Rectal smooth muscle tissue (tissue), 1 donor: ENCODE data around the gene NAA10.

Source experiments
- H3K27ac ChIP-seq: one replicate; pipeline ENCODE4 v1.7.0; 2013; ENCODE audit warnings: low read depth, low read length, inconsistent platforms
- H3K27me3 ChIP-seq: one replicate; pipeline ENCODE4 v1.7.0; 2013; ENCODE audit warnings: low read length; ENCODE audit not compliant: control insufficient read depth, insufficient read depth
- H3K36me3 ChIP-seq: one replicate; pipeline ENCODE4 v1.7.0; 2013; ENCODE audit warnings: low read length; ENCODE audit not compliant: control insufficient read depth, insufficient read depth
- H3K4me1 ChIP-seq: one replicate; pipeline ENCODE4 v1.7.0; 2013; ENCODE audit warnings: low read length; ENCODE audit not compliant: control insufficient read depth, insufficient read depth
- H3K4me3 ChIP-seq: one replicate; pipeline ENCODE4 v1.7.0; 2013; ENCODE audit warnings: low read length
- H3K9ac ChIP-seq: one replicate; pipeline ENCODE4 v1.7.0; 2013; ENCODE audit warnings: low read length

Gene NAA10

DNA sequence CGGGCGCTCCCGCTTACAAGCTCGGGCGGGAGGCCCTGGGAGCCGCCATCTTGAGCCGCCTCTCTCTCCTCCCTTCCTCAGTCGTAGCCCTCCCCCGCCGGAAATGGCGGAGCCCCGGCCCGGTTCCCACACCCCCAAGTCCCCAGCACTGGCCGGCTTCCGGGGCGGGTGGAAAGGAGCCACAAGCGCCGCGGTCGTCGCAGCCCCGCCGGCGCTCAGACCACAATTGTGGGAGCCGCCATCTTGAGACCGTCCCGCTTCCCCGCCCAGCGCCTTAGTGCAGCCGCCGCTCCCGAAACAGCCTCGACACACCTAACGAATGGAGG, 36.2 kb upstream of the NAA10 start:
- H3K4me1 ChIP-seq = peaks cover 17% of the 10 kb centered on the region
- peak overlapping the region; percentile 91 for H3K4me3 ChIP-seq
- H3K9ac ChIP-seq = peak overlapping the region; percentile 85
- H3K27me3 ChIP-seq = no peaks in the 10 kb centered on the region
- peak overlapping the region; percentile 98 for H3K27ac ChIP-seq
- H3K36me3 ChIP-seq = no peaks in the 10 kb centered on the region

DNA sequence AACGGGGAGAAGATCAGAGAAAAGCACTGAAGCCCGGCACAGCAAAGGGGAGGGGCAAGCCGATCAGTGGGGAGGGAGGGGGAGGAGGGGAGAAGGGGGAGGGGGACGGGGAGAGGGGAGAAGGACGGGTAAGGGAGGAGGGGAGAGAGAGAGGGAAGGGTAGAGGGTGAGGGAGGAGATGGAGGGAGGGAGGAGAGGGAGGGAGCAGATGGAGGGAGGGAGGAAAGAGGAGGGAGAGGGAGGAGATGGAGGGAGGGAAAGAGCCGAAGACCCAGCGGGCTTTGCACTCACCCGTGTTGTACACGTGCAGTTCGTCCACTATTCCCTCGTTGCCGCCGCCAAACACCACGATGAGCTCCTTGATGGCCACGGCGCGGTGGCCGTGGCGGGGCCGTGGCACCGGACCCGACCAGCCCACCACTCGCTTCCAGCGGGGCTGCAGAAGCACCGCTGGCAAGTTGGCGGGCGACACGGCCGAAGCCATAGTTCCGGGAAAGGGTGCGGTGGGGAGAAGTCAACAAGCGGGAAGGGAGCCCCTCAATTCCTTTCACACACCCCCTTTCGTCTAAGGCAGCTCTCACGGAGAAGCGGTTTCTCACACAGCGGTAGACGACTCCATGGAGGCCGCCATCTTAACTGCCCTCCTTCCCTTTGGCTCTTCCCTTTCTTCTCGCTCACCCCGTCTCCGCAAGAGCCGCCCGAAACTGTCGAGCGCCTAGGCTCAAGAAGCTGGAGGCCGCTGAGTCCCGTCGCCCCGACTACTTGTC, 35.7 kb upstream of the NAA10 start:
- peak overlapping the region; percentile 98 for H3K27ac ChIP-seq
- H3K4me1 ChIP-seq = peaks cover 17% of the 10 kb centered on the region
- no peaks in the 10 kb centered on the region for H3K27me3 ChIP-seq
- H3K9ac ChIP-seq = peak overlapping the region; percentile 49
- no peaks in the 10 kb centered on the region for H3K36me3 ChIP-seq
- H3K4me3 ChIP-seq = peak overlapping the region; percentile 91

DNA sequence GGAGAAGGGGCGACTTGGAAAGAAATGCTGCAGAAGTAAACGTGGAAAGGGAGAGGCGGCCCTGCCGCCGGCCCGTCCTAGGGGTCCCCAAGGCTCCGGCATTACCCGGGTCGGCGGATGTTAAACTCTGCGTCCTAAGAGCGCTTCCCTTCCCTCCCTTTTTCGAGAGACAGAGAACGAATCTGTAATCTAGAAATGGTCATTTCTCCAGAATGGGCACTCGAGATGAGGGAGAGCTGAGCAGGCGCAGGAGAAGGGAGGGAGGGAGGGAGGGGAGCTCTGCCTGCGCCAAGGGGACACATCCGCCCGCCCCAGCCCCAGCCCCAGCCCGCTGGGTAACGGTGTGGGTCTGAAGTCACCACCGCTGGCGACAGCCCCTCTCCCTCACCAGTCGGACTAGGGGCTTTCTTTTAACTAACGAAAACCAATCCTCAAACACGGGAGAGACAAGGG, 35.1 kb upstream of the NAA10 start:
- H3K27ac ChIP-seq = peak overlapping the region; percentile 75
- peaks cover 17% of the 10 kb centered on the region for H3K4me1 ChIP-seq
- no peak overlapping the region for H3K9ac ChIP-seq
- no peaks in the 10 kb centered on the region for H3K27me3 ChIP-seq
- peak overlapping the region; percentile 58 for H3K4me3 ChIP-seq
- no peaks in the 10 kb centered on the region for H3K36me3 ChIP-seq

DNA sequence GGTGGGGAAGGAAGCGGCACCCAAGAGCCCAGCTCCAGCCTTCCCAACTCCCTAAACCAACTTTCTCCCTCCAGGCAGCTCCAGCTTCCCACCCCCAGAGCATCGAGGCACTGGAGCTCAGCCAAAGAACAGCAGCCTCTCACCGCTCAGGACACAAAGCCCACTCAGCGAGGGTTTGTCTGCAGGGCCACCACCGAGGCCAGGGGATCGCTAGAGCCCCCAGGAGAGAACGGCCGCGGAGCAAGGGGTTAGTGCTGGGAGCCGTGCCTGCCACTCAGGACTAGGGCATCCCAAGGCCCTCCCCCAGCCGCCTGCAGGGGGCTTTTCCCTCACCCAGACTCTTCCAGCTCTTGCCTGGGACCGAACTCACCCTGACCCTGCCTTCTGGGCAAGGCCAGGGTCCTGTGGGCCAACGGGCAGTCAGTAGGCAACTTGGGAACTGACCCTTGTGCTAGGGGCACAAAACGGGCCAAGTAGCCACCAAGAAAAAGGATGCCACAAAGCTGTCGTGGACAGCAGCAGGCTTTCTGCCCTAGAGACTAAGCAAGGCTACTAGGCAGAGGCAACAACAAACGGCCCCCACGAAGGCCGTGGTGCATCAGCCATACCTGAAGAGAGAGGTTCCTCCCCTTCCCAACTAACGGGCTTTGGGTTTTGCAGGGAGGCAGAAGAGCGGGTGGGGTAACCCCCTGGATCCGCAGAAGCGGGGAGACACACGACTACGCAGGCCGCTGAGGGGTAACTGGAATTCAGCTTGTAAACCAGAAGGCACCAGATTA, 34.5 kb upstream of the NAA10 start:
- Histone ChIP-seq H3K36me3 (no peaks in the 10 kb centered on the region), H3K27ac (peak overlapping the region; percentile 75), H3K9ac (no peak overlapping the region), H3K27me3 (no peaks in the 10 kb centered on the region), H3K4me3 (peak overlapping the region; percentile 58), H3K4me1 (peaks cover 17% of the 10 kb centered on the region)

DNA sequence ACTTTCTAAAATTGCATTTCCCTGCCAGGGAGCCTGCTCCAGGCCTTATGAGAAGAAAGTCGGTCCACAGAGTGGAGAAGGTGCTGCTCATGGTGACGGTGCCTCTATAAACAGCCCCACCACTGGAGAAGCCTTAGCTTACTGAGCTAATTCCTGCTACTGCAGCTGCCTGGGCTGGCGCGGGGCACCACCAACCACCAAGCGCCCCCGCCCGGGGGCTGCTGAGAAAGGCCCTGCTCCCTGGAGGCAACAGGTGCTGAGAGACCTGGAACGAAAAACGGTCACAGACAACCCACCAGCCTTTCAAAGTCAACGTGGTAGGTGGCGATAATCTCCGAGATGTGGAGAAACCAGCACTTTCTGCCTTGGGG, 33.9 kb upstream of the NAA10 start:
- Histone ChIP-seq H3K27me3 (no peaks in the 10 kb centered on the region), H3K4me3 (peak overlapping the region; percentile 58), H3K4me1 (peaks cover 17% of the 10 kb centered on the region), H3K36me3 (no peaks in the 10 kb centered on the region), H3K9ac (no peak overlapping the region), H3K27ac (peak overlapping the region; percentile 75)

DNA sequence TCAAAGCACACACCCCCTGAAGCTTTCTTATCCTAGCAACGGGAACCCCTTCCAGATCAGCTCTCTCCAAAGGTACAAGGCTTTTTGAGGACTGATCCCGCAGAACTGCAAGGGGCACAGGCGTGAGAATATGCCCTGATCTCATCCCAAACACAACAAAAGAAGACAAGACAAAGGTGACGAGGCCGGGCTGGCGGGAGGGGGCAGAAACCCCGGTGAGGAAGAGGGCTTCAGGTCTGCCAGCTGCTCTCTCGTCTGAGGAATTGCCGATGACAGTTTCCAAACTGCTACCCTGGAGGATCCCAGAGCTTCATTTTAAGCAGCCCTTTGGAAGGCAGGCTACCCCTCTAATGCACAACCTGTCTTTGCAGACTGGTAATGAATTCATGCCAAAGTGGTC, 33.4 kb upstream of the NAA10 start:
- Histone ChIP-seq H3K36me3 (no peaks in the 10 kb centered on the region), H3K4me3 (peak overlapping the region; percentile 38)

DNA sequence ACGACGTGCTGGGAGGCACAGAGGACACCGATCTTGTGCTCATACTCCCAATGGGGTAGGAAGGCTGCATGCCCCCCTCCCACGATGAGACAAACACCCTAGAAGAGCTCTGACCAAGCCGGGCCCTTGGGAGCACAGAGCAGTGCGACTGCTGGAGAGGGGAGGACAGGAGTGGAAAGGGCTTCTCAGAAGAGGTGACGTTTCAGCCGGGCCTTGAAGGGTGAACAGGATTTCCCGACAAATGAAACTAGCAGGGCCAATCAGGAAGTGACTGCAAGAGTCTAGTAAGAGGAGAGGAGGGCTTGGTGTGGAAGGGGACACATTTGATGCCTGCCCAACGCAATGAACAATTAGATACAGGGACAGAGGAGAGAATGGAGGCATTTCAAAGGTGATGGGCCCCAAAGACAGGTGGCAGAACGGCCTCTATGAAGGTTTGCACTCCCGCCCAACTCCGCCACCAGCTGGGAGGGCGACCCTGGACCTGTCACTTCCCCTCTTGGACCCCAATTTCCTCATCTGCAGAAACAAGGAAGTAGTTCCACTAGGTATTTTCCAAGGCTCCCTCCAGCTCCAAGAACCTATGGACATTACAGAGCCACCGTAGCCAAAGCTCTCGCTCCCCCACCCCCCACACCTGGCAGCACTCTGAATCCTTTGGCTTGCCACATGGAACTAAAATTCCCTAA, 32.8 kb upstream of the NAA10 start:
- Histone ChIP-seq H3K9ac (no peak overlapping the region), H3K27ac (peak overlapping the region; percentile 75), H3K36me3 (no peaks in the 10 kb centered on the region), H3K4me3 (peak overlapping the region; percentile 5), H3K27me3 (no peaks in the 10 kb centered on the region), H3K4me1 (peaks cover 15% of the 10 kb centered on the region)

More for the DNA sequence above, 33.4 kb upstream of the NAA10 start:
- no peak overlapping the region for H3K9ac ChIP-seq
- H3K27ac ChIP-seq = peak overlapping the region; percentile 75
- peaks cover 17% of the 10 kb centered on the region for H3K4me1 ChIP-seq
- H3K27me3 ChIP-seq = no peaks in the 10 kb centered on the region

DNA sequence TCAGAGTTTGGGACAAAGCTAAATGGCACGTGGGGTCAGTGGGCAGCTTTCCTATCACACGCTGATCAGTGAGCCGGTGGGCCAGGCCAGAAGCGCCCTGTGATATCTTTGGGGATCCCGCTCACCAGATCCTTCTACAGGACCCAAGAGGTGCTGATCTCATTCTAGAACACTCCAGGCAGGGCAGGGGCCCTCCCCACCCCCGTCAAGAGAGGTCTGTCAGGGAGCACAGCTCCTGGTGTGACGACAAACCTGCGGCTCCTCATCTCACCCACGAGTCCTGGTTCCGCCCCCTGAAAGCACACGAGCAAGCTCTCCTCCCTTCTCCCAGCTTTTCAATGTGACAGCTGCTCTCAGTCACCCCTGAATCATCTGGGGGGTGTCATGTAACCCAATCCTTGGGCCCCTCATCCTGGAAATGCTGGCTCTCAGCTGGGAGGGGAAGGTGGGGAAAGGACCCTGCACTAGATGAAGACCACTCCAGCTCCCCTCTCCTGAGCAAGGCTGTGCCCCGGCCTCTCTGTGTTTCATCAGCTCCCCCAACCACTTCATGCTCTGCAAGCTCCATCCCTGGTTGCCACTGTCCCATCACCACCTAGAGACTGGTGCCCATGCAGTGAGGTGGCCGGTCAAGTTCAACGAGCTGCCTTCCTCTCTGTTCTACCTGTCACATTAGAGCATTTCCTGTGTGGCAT, 32.2 kb upstream of the NAA10 start:
- Histone ChIP-seq H3K27me3 (no peaks in the 10 kb centered on the region), H3K4me1 (peaks cover 15% of the 10 kb centered on the region), H3K27ac (peak overlapping the region; percentile 2), H3K9ac (no peak overlapping the region), H3K4me3 (peak overlapping the region; percentile 5), H3K36me3 (peaks cover 6% of the 10 kb centered on the region)

DNA sequence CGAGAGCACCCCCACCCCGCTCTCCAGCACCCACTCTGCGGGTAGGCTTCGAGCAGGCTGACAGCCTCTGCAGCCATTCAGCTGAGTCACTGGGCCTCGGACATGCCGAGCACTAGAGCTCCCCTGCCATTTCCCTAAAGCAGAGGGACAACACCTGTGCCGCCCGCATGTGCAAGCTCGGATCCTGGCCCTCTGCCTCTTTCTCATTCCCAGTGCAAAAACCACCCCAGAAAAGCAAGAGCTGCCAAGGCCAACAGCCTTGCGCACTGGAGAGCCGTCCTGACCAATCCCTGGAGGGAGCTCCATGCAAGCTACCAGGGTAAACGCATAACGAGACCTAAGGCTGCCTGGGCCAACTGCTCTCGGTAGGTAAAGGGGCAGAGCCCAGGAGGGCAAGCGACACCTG, 31.4 kb upstream of the NAA10 start:
- Histone ChIP-seq H3K4me3 (no peak overlapping the region), H3K27ac (no peak overlapping the region), H3K27me3 (no peaks in the 10 kb centered on the region), H3K36me3 (peaks cover 13% of the 10 kb centered on the region), H3K4me1 (peaks cover 15% of the 10 kb centered on the region), H3K9ac (no peak overlapping the region)

DNA sequence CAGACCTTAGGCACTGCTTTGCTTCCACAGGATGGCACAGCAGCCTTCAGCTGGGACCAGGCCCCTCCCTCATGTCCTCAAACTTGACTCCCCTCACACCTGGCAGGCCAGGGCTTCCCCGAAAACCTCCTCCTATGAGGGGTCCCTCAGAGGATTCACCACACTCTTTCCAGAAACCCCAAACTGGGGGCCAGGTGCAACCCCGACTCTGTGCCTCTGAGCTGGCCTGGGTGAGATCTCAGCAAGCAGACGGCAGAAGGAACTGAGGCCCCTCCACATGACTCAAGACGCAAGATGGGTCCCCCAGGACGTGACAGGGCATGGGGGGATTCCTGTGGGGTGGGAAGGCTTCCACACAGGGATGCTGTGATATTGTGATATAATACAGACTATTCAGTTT, 30.6 kb upstream of the NAA10 start:
- Histone ChIP-seq H3K4me3 (no peak overlapping the region), H3K9ac (no peak overlapping the region), H3K4me1 (peaks cover 15% of the 10 kb centered on the region), H3K27ac (no peak overlapping the region), H3K36me3 (peaks cover 16% of the 10 kb centered on the region), H3K27me3 (no peaks in the 10 kb centered on the region)

DNA sequence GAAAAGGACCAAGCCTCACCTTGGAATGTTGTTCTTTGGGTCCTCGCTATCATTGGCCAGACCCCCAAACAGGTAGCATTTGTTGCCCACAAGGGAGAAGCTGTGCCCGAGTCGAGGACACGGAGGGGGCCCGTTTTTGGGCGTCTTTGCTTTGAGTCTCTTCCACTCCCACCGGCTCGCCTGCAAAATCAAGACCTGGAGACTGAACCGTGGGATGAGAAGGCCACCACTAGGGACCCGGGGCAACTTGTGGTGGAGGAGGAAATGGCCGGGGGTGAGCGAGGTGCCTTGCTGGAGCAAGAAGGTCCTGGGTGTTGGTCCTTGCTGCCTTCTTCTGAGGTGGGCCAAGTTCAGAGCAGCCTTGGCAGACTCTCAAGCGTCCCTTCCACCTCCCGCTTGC, 29.3 kb upstream of the NAA10 start:
- H3K4me1 ChIP-seq = peaks cover 15% of the 10 kb centered on the region
- no peak overlapping the region for H3K27ac ChIP-seq
- peaks cover 23% of the 10 kb centered on the region for H3K36me3 ChIP-seq

DNA sequence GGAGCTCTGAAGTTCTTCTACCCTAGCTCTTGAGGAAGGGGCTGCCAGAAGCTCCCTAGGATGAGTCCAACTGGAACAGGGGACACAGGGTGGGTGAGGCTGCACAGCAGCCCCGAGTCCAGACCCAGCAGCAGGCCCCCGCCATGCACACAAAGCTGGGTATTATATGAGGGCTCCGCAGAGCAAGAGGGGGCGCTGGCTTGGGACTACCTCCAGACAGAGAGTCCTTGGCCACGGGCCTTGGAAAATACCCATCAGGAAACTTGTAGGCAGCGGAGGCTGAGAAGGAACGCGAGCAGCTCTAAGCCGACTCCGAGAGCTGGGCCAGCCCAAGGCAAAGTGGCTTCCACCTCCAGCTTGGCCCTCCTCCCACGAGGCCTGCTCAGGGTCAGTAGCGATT, 28.7 kb upstream of the NAA10 start:
- Histone ChIP-seq H3K36me3 (peaks cover 25% of the 10 kb centered on the region), H3K4me1 (peaks cover 15% of the 10 kb centered on the region), H3K27ac (no peak overlapping the region), H3K27me3 (no peaks in the 10 kb centered on the region), H3K4me3 (no peak overlapping the region), H3K9ac (no peak overlapping the region)

More for the DNA sequence above, 29.3 kb upstream of the NAA10 start:
- no peak overlapping the region for H3K4me3 ChIP-seq
- H3K9ac ChIP-seq = no peak overlapping the region
- H3K27me3 ChIP-seq = no peaks in the 10 kb centered on the region
